ENCODE data around the gene ANKRD44. TPM values are rescaled to one million over a fixed set of nuclear protein-coding genes. Genes with fewer than 3 reads are reported as not detected.

ANKRD44 gene
- total RNA-seq (2014; rRNA removed; shearing (Covaris generic)) (4.9 and 8.9 TPM in 2 replicates), polyA plus RNA-seq (2016; fragmentation: Nextera tagmentation; extraction: Ambion mirVana) (2.7 and 2.9 TPM in 2 replicates)

DNA sequence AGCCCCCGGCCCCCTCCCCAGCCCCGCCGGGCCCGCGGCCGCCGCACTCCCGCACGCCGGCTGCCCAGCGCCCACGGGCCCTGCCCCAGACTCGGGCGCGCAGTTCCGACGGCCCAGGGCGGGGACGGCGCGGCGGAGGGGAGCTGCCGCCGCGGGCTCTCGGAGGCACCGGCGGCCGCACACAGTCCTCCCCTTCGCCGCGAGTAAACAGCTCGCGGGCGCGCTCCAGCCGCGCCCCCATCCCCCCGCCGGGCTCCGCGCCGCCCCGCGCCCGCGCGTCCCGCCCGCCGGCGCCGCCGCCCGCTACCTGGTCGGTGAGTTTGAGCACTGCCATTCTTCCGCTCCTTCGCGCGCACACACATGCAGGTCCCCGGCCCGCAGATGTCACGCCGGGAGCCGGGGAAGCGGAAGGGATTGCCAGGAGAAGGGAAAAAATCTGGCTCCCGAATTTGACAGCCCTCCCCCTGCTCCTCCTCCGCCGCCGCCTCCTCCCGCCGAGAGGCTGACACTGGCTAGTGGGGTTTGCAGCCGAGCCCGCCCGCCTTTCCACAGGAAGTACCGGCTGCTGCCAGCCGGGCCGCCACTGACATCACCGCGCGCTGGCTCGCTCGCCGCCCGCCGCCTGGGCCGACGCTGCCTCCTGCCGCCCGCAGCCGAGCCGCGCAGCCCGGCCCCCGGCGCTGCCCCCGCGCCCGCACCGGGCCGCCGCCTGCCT lies at the start of gene ANKRD44:
TSS of gene ANKRD44 (minus strand) at position 510 of the 715 bp plus-strand sequence. CDS start at position 334, 176 bp downstream.
- Histone ChIP-seq H3K4me2 (ENCODE audit: unreplicated experiment) (peak within 1 kb of the TSS; percentile 87), H3K27ac (no peak within 1 kb of the TSS), H4K20me1 (ENCODE audit: insufficient read depth) (no peaks in the 10 kb centered on the region), H3K9ac (peak within 1 kb of the TSS; percentile 67), H3K36me3 (ENCODE audit: low read depth) (no peaks in the 10 kb centered on the region), H3K4me3 (peak within 1 kb of the TSS; percentile 76), H3K27me3 (replicated peaks; ENCODE audit: insufficient read depth) (no peaks in the 10 kb centered on the region), H3K9me2 (ENCODE audit: insufficient read depth) (no peaks in the 10 kb centered on the region), H3K4me1 (ENCODE audit: insufficient read depth) (peaks cover 15% of the 10 kb centered on the region), H3K79me2 (ENCODE audit: insufficient read depth) (no peaks in the 10 kb centered on the region; the same call in 1 of the 2 replicates), H3K9me3 (ENCODE audit: low read depth) (no peaks in the 10 kb centered on the region), H3F3A (ENCODE audit: insufficient read depth) (0 out of 2 replicates have a peak, but pooled peaks cover 20% of the 10 kb centered on the region), H2AFZ (peak within 1 kb of the TSS; percentile 95)
- DNase-seq: peak; percentile 95
- TF ChIP-seq EZH2phosphoT487 (IDR thresholded peaks at IDR 0.05; ENCODE audit: insufficient read depth, low read depth) (no peak), EZH2 (IDR thresholded peaks at IDR 0.05; ENCODE audit: insufficient read depth, poor library complexity, severe bottlenecking) (no peak)
- in situ Hi-C loops (cut with MboI): no loop called here
- 1% methylated on average over 18 to 65 of the region's 102 CpGs for WGBS, 2 experiments (ENCODE audit: low coverage in 1 of 2, low lambda C conversion rate in 2 of 2, missing lambda C conversion rate in 2 of 2)

DNA sequence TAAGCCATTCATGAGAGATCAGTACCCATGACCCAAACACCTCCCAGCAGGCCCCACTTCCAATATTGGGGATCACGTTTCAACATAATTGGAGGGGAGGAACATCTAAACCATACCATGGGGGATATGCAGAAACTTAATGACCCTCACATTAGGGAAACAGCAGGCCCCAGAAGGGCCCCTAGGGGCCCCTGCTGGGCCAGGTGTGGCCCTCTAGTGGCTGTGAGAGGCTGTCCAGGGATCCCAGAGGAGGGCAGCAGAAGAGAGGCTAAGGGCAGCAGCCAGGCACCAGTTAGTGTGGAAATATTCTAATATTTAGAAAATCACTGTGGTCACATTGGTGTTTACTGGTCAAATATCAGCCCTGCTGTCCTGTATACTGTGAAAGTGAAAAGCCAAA lies 49.3 kb upstream of the ANKRD44 start:
- TF ChIP-seq EZH2 (IDR thresholded peaks at IDR 0.05; ENCODE audit: insufficient read depth, poor library complexity, severe bottlenecking): no peak
- no peak overlapping the region for H3K4me3 ChIP-seq
- no peaks in the 10 kb centered on the region for H3K79me2 ChIP-seq (ENCODE audit: insufficient read depth)
- no peak overlapping the region for H3K4me2 ChIP-seq (ENCODE audit: unreplicated experiment)
- in situ Hi-C loops (cut with MboI): no loop called here
- no peaks in the 10 kb centered on the region for H3K9me2 ChIP-seq (ENCODE audit: insufficient read depth)
- peaks cover 22% of the 10 kb centered on the region for H3K4me1 ChIP-seq (ENCODE audit: insufficient read depth)
- no peak for DNase-seq
- no peaks in the 10 kb centered on the region for H3K9me3 ChIP-seq (ENCODE audit: low read depth)
- peaks cover 7% of the 10 kb centered on the region for H3K27me3 ChIP-seq (replicated peaks; ENCODE audit: insufficient read depth)
- 91 to 93% methylated on average over 1 of the region's 1 CpG for WGBS, 2 experiments (ENCODE audit: low coverage in 1 of 2, low lambda C conversion rate in 2 of 2, missing lambda C conversion rate in 2 of 2)
- no peaks in the 10 kb centered on the region for H3K36me3 ChIP-seq (ENCODE audit: low read depth)
- no peak overlapping the region for H3K27ac ChIP-seq
- no peak overlapping the region for H2AFZ ChIP-seq
- no peak overlapping the region for H3K9ac ChIP-seq
- no peaks in the 10 kb centered on the region for H4K20me1 ChIP-seq (ENCODE audit: insufficient read depth)
- H3F3A ChIP-seq (ENCODE audit: insufficient read depth): peaks cover 29% of the 10 kb centered on the region

DNA sequence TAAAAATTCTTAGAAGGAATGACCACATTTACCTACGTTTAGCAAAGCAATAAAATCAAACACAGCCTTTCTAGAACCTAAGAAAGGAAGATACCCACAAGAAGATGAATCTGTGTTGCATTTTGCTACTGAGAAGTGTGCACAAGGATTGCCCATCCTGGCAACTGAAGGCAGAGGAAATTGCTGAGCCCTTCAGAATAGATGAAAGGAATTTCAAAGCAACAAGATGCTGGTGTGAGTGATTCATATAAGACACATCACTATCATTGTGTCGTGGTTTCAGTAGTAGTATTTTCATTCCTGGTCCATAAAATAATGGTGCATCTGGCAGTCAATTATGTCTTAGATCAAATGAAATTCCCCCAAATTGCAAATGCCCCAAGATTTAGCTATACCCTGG lies 48.4 kb upstream of the ANKRD44 start:
- Histone ChIP-seq H3K79me2 (ENCODE audit: insufficient read depth) (no peaks in the 10 kb centered on the region), H3K4me1 (ENCODE audit: insufficient read depth) (peaks cover 22% of the 10 kb centered on the region), H3K9ac (no peak overlapping the region), H3K9me3 (ENCODE audit: low read depth) (no peaks in the 10 kb centered on the region), H3K9me2 (ENCODE audit: insufficient read depth) (no peaks in the 10 kb centered on the region), H3K4me3 (no peak overlapping the region), H3K27me3 (replicated peaks; ENCODE audit: insufficient read depth) (peaks cover 7% of the 10 kb centered on the region), H3F3A (ENCODE audit: insufficient read depth) (peaks cover 29% of the 10 kb centered on the region), H3K27ac (no peak overlapping the region), H3K4me2 (ENCODE audit: unreplicated experiment) (no peak overlapping the region), H3K36me3 (ENCODE audit: low read depth) (no peaks in the 10 kb centered on the region), H4K20me1 (ENCODE audit: insufficient read depth) (no peaks in the 10 kb centered on the region), H2AFZ (no peak overlapping the region)
- peak; percentile 70 for DNase-seq
- 18 to 23% methylated on average over 2 of the region's 2 CpGs for WGBS, 2 experiments (ENCODE audit: low coverage in 1 of 2, low lambda C conversion rate in 2 of 2, missing lambda C conversion rate in 2 of 2)
- no peak for TF ChIP-seq EZH2 (IDR thresholded peaks at IDR 0.05; ENCODE audit: insufficient read depth, poor library complexity, severe bottlenecking)
- no peak for TF ChIP-seq EZH2phosphoT487 (IDR thresholded peaks at IDR 0.05; ENCODE audit: insufficient read depth, low read depth)
- in situ Hi-C loops (cut with MboI): no loop called here

DNA sequence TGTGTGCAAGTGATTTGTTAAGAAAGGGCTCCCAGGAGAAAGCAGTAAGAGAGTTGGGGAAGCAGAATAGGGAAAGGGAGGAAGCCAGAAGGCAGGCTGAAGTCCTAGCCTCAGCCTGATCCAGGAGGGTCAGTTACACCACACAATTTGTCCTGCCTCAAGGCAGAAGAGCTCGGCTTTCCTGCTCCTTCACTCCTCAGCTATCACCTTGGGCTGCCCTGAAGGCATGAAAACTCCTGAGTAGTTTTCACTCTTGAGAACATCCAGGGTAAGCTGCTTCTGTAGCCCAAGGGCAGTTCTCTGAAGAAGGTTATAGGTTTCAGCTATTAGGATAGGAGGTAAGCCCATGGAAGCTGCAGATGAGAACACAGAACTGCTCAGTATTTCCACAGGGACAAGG lies 47.4 kb upstream of the ANKRD44 start:
- in situ Hi-C loops (cut with MboI): no loop called here
- Histone ChIP-seq H3K79me2 (ENCODE audit: insufficient read depth) (no peaks in the 10 kb centered on the region), H4K20me1 (ENCODE audit: insufficient read depth) (no peaks in the 10 kb centered on the region), H3K4me3 (no peak overlapping the region), H3K9ac (no peak overlapping the region), H3F3A (ENCODE audit: insufficient read depth) (peaks cover 29% of the 10 kb centered on the region), H3K4me1 (ENCODE audit: insufficient read depth) (peaks cover 22% of the 10 kb centered on the region), H3K9me2 (ENCODE audit: insufficient read depth) (no peaks in the 10 kb centered on the region), H3K27me3 (replicated peaks; ENCODE audit: insufficient read depth) (peaks cover 7% of the 10 kb centered on the region), H3K36me3 (ENCODE audit: low read depth) (no peaks in the 10 kb centered on the region), H2AFZ (no peak overlapping the region), H3K9me3 (ENCODE audit: low read depth) (no peaks in the 10 kb centered on the region), H3K27ac (no peak overlapping the region), H3K4me2 (ENCODE audit: unreplicated experiment) (no peak overlapping the region)
- no peak for DNase-seq
- 92 to 100% methylated on average over 1 of the region's 1 CpG for WGBS, 2 experiments (ENCODE audit: low coverage in 1 of 2, low lambda C conversion rate in 2 of 2, missing lambda C conversion rate in 2 of 2)
- TF ChIP-seq EZH2phosphoT487 (IDR thresholded peaks at IDR 0.05; ENCODE audit: insufficient read depth, low read depth): no peak
- TF ChIP-seq EZH2 (IDR thresholded peaks at IDR 0.05; ENCODE audit: insufficient read depth, poor library complexity, severe bottlenecking): no peak
